Medulla oblongata (tissue), 1 donor: ENCODE results near the gene ATP12A.

ENCODE experiments used
- DNase-seq: peaks from one replicate; pipeline ENCODE4 v3.0.0-alpha.2; 2015; ENCODE audit errors: extremely low spot score

The ATP12A gene

GRCh38 chr13:24688111-24688510 is 7.9 kb downstream of the ATP12A start:
- no peak for DNase-seq

DNA sequence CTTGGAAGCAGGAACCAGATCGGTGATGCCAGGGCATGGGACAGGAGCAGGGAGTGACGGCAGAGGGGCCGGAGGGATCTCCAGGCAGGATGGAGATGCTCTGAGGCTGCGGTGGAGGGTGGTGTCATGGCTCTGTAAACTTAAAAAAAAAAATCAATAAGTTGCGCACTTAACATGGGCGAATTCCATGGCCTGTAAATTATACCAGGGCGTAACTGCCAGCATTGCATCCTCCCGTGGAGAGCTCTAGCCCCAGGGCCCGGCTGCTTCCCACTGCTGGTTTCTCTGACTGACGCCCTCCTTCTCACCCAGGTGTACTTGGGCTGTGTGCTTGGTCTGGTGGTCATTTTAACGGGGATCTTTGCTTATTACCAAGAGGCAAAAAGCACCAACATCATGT is 8.7 kb downstream of the ATP12A start:
- no peak for DNase-seq

DNA sequence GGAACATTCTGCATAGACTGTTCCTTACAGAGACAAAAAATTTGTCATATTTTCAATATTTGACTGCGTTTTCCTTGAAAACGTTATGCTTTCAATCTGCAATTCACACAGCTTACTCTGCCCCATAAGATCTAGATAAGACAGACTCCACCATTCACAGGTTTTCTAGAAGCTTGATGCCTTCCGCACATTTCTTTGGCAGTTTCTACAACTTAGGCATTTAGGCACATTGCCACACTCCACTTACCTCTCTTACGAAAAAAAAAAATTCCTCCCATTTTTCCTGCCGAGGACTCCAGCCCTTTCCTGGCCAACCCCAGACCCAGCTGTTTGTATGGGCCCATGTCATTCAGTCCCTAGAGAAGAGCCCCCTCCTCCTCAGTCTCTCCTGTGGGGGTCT is 11.2 kb downstream of the ATP12A start:
- no peak for DNase-seq

GRCh38 chr13:24692561-24692960 is 12.4 kb downstream of the ATP12A start:
- DNase-seq, result no peak

GRCh38 chr13:24693862-24694471 is 13.8 kb downstream of the ATP12A start:
- DNase-seq, result peak; percentile 62

DNA sequence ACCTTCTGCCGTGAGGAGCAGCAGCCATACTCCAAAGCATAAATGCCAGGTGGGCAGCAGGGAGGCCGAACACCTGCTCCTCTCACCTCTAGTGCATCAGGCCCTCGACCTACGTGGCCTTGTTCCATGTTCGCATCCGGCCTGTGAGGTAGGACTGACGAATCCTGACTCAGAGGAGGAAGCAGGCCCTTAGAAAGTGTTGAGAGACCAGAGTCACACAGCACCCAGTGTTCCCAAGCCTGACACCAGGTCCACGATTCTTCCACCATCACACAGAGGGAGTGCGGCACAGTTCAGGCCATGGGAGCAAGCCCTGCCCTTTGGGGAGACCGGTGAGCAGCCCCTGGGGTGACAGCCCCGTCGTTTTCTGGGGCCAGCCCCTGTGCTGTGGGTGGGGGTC is 14.7 kb downstream of the ATP12A start:
- DNase-seq, result no peak

DNA sequence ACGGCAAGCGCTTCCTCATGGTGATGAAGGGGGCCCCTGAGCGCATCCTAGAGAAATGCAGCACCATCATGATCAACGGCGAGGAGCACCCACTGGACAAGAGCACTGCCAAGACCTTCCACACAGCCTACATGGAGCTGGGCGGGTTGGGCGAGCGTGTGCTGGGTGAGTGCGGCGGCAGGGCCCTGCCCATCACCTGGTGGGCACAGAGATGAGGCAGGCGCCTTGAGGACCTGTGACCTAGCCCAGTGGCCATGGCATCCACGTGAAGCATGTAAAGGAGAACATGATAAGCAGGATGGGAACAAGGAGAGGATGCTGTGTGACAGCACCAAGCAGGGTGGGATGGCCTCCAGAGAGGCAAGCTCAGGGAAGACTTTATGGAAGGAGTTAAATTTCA is 18.5 kb downstream of the ATP12A start:
- DNase-seq, result no peak

GRCh38 chr13:24699541-24699940 is 19.3 kb downstream of the ATP12A start:
- no peak for DNase-seq

- no peak for DNase-seq
Observed at GRCh38 chr13:24700539-24700938, 20.3 kb downstream of the ATP12A start.

- no peak for DNase-seq
Observed at GRCh38 chr13:24706886-24707585, 26.8 kb downstream of the ATP12A start.

- DNase-seq, result no peak
Observed at GRCh38 chr13:24709186-24709913, 29.1 kb downstream of the ATP12A start.

DNA sequence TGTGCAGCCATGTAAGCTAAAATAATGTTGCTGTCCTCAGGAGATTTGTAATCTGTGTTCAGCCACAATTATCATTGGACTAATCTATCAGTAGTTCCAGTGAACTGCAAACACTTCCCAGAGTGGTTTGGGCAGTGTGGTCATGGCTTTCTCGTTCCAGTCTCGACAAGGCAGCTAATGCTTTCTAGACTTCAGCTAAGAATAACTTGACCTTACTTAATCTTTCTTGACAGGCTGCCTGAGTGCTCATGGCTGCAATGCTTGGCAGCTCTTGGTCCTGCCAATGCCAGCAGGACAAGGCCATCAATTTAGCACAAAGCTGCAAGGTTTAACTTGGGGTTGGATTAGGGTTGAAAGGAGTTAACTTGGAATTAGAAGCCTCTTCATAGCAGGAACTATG is 32.8 kb downstream of the ATP12A start:
- peak; percentile 27 for DNase-seq

DNA sequence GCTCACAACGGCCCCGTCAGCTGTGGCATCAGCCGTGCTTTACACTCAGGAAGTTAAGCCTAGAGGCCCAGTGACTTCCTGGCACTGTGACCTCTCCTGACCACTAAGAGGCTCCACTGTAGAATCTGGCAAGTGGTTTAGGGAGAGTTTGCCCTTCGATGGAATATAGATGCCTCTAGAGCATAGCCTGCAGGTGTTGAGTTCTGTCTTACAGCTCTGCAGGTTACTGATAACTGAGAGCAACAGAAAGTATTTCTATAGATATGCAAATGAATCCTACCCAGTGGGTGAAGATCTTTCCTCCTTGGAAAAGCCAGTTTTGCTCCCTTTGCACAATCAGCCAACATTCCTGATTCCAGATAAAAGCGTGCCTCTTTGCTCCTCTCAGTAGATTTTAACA is 35.8 kb downstream of the ATP12A start:
- no peak for DNase-seq

DNA sequence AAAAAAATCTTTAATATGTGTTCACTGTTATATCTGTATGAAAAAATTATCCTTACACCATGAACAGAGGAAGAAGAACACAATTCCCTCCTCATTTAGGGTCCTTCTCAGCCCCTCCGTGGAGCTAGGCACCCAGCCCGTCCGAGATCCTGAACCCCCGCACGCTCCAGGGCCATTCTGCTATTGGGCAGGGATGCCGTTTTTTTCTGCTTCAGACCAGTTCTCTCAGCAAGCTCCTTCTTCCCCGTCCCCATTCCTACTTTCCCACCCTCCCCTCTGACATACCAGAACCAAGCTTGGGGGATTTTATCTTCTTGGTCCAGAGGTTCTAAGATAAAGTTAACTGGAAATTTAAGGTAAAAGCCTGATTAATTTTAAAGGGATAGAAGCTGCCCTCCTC is 36.2 kb downstream of the ATP12A start:
- DNase-seq, result no peak

- DNase-seq, result no peak
Observed at GRCh38 chr13:24717217-24717616, 37.0 kb downstream of the ATP12A start.

- DNase-seq, result no peak
Observed at GRCh38 chr13:24718192-24718965, 38.2 kb downstream of the ATP12A start.

- no peak for DNase-seq
Observed at GRCh38 chr13:24719139-24719538, 38.9 kb downstream of the ATP12A start.

DNA sequence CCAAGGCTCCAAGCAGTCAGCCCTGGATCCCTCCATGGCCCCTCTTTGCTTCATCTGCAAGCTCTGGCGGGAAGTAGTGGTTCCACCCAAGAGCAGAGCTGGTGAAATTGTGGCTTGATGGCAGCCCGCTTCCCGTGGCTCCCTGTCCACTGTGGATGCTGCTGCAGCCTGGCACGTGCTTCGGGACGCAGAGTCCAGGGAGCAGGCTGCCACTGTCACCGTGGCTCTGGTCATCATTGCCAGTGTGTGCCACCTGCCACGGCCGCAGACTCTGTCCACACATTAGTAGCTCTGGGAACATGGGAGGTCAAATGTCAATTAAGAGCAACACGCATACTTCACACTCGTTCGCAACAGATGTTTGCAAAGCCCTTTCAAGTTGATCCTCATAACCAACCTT is 43.0 kb downstream of the ATP12A start:
- no peak for DNase-seq

DNA sequence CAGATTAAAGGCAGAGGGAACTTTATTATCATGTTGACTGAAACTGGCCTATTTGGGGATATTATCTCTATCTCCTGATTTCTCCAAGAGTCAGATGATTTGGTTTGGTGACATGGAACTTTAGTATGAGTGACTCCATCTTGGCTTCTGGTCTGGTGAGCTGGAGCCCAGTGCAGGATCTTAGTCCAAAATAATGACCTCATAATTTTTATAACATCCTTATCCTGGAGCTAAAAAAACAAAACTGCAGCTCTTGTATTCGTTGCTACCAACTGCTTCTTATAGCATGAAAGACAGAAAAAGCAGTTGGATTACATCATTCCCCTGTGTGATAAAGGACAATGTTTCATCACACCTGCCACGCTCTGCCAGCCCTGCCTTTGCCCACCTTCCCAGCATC is 44.5 kb downstream of the ATP12A start:
- DNase-seq, result no peak

- no peak for DNase-seq
Observed at GRCh38 chr13:24725379-24725778, 45.2 kb downstream of the ATP12A start.

- peak; percentile 79 for DNase-seq
Observed at GRCh38 chr13:24727731-24728601, 47.8 kb downstream of the ATP12A start.
